Mesendoderm (in vitro differentiated cells): ENCODE results near the gene GLIPR1.
"Not testable (repeated sequence)": the region's sequence is repeated elsewhere in the genome, so short reads cannot be mapped to it uniquely, and the experiment has no call there.

Experiments used
- DNase-seq: peaks from one replicate; pipeline ENCODE4 v3.0.0; 2013
- H2AK5ac ChIP-seq: 2 replicates; pipeline ENCODE4 v1.6.1; 2013; ENCODE audit warnings: low read length, inconsistent platforms
- H2BK120ac ChIP-seq: 2 replicates; pipeline ENCODE4 v1.6.1; 2013; ENCODE audit warnings: low read depth, mild to moderate bottlenecking, low read length, moderate library complexity, mixed read lengths
- H2BK15ac ChIP-seq: replicated peaks from 2 replicates; pipeline ENCODE4 v1.6.1; 2013; ENCODE audit warnings: low read depth, mild to moderate bottlenecking, moderate library complexity
- H2BK5ac ChIP-seq: 2 replicates; pipeline ENCODE4 v1.6.1; 2013; ENCODE audit warnings: low read length, inconsistent platforms
- H3K18ac ChIP-seq: 2 replicates; pipeline ENCODE4 v1.6.1; 2013; ENCODE audit warnings: mild to moderate bottlenecking, low read length, mixed read lengths
- H3K23ac ChIP-seq: one replicate; pipeline ENCODE4 v1.6.1; 2013; ENCODE audit warnings: low read length
- H3K27ac ChIP-seq: 2 replicates; pipeline ENCODE4 v1.5.1; 2013; ENCODE audit warnings: low read depth, mild to moderate bottlenecking, inconsistent platforms, low read length, moderate library complexity
- H3K27me3 ChIP-seq: 2 replicates; pipeline ENCODE4 v1.6.1; 2013; ENCODE audit warnings: low read length, control low read depth, mild to moderate bottlenecking, inconsistent platforms; ENCODE audit not compliant: insufficient read depth, poor library complexity
- H3K36me3 ChIP-seq: 2 replicates; pipeline ENCODE4 v1.6.1; 2013; ENCODE audit warnings: low read length, inconsistent platforms; ENCODE audit not compliant: control insufficient read depth, insufficient read depth
- H3K4ac ChIP-seq: one replicate; pipeline ENCODE4 v1.6.1; 2013; ENCODE audit warnings: low read depth, mild to moderate bottlenecking, low read length, moderate library complexity
- H3K4me1 ChIP-seq: 2 replicates; pipeline ENCODE4 v1.6.1; 2013; ENCODE audit warnings: low read depth, low read length, inconsistent platforms; ENCODE audit not compliant: control insufficient read depth
- H3K4me2 ChIP-seq: 2 replicates; pipeline ENCODE4 v1.6.1; 2013; ENCODE audit warnings: low read length
- H3K4me3 ChIP-seq: 2 replicates; pipeline ENCODE4 v1.5.1; 2013; ENCODE audit warnings: mild to moderate bottlenecking, low read length
- H3K56ac ChIP-seq: one replicate; pipeline ENCODE4 v1.6.1; 2013; ENCODE audit warnings: low read length
- H3K79me1 ChIP-seq: 2 replicates; pipeline ENCODE4 v1.6.1; 2013; ENCODE audit warnings: low read length, inconsistent platforms
- H3K79me2 ChIP-seq: 2 replicates; pipeline ENCODE4 v1.6.1; 2013; ENCODE audit warnings: mild to moderate bottlenecking, low read length; ENCODE audit not compliant: control insufficient read depth, insufficient read depth
- H3K9ac ChIP-seq: 2 replicates; pipeline ENCODE4 v1.6.1; 2013; ENCODE audit warnings: low read length, inconsistent platforms
- H4K5ac ChIP-seq: one replicate; pipeline ENCODE4 v1.6.1; 2013; ENCODE audit warnings: low read length
- H4K8ac ChIP-seq: one replicate; pipeline ENCODE4 v1.6.1; 2013; ENCODE audit warnings: low read depth, mild to moderate bottlenecking, control low read depth, low read length, moderate library complexity
- WGBS: extraction: QIAGEN DNeasy Blood & Tissue Kit; methylation state at CpG from one replicate; pipeline ENCODE4 v1.1.7; 2013; ENCODE audit warnings: low lambda C conversion rate, missing lambda C conversion rate; ENCODE audit not compliant: insufficient coverage; ENCODE audit errors: extremely low coverage; 5-methylcytosine and 5-hydroxymethylcytosine counted together

GLIPR1 gene

DNA sequence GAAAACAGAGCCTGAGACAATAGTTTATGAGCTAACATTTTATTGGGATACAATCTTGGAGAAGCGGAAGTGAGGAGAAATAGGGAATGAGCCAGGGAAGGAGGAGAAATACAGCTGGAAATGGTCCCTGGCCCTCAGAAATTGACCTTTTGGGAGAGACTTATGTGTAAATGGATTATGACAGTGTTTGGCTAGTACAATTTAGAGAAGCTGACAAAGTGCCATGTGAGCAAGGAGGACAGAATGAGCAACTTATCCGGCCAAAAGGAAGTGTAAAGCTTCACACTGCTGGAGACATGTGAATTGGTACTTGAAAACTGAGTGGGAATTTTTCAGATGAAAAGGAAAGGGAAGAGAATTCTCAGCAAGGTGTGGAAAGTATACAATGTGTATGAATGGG lies 2.9 kb downstream of the GLIPR1 start:
- H3K27ac ChIP-seq: peak overlapping the region; percentile 85

DNA sequence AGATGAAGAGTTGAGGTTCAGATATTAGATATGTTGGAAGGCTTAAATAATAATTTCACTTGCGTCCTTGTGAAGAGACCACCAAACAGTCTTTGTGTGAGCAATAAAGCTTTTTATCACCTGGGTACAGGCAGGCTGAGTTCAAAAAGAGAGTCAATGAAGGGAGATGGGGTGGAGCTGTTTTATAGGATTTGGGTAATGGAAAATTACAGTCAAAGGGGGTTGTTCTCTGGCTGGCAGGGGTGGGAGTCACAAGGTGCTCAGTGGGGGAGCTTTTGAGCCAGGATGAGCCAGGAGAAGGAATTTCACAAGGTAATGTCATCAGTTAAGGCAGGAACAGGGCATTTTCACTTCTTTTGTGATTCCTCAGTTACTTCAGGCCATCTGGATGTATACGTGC lies 3.9 kb downstream of the GLIPR1 start:
- not testable (repeated sequence) for H3K23ac ChIP-seq, H2BK120ac ChIP-seq, H2BK5ac ChIP-seq, H3K79me2 ChIP-seq, H4K5ac ChIP-seq, H2BK15ac ChIP-seq, H3K36me3 ChIP-seq, H3K9ac ChIP-seq, H3K4me1 ChIP-seq, H3K18ac ChIP-seq, H3K4me2 ChIP-seq, H3K79me1 ChIP-seq, H3K4ac ChIP-seq, H3K4me3 ChIP-seq, H2AK5ac ChIP-seq, H3K27me3 ChIP-seq
- peak; percentile 78 for DNase-seq
- no CpG with 5 or more reads among the region's 2 CpGs for WGBS
- Histone ChIP-seq H4K8ac (peak overlapping the region; percentile 86), H3K27ac (peak overlapping the region; percentile 85), H3K56ac (peak overlapping the region; percentile 62)

More for the DNA sequence above, 2.9 kb downstream of the GLIPR1 start:
- Histone ChIP-seq H2BK15ac (peak overlapping the region; percentile 3), H4K8ac (no peak overlapping the region), H3K18ac (peak overlapping the region; percentile 90), H2BK120ac (peak overlapping the region; percentile 45), H3K23ac (no peak overlapping the region), H2AK5ac (no peak overlapping the region), H2BK5ac (no peak overlapping the region), H3K4me3 (no peak overlapping the region), H3K4me1 (peaks cover 9% of the 10 kb centered on the region), H3K56ac (peak overlapping the region; percentile 36), H4K5ac (no peak overlapping the region), H3K4ac (peak overlapping the region; percentile 36), H3K79me1 (no peaks in the 10 kb centered on the region), H3K4me2 (no peak overlapping the region), H3K36me3 (no peaks in the 10 kb centered on the region), H3K9ac (no peak overlapping the region), H3K27me3 (no peaks in the 10 kb centered on the region), H3K79me2 (no peaks in the 10 kb centered on the region)
- no CpG with 5 or more reads among the region's 2 CpGs for WGBS
- peak; percentile 18 for DNase-seq

- Histone ChIP-seq H2BK120ac (peak overlapping the region; percentile 69), H3K36me3 (no peaks in the 10 kb centered on the region), H3K27ac (no peak overlapping the region), H2AK5ac (peak overlapping the region; percentile 22), H3K18ac (peak overlapping the region; percentile 21), H4K5ac (no peak overlapping the region), H3K27me3 (no peaks in the 10 kb centered on the region), H3K23ac (no peak overlapping the region), H3K4me3 (no peak overlapping the region), H2BK5ac (no peak overlapping the region), H3K4me1 (peaks cover 5% of the 10 kb centered on the region), H3K79me2 (no peaks in the 10 kb centered on the region), H3K4ac (no peak overlapping the region), H3K79me1 (no peaks in the 10 kb centered on the region), H2BK15ac (no peak overlapping the region), H4K8ac (no peak overlapping the region), H3K56ac (no peak overlapping the region), H3K4me2 (no peak overlapping the region), H3K9ac (no peak overlapping the region)
- peak; percentile 25 for DNase-seq
- no CpG with 5 or more reads among the region's 4 CpGs for WGBS
These were observed 6.8 kb downstream of the GLIPR1 start for GRCh38 chr12:75487308-75487707.

DNA sequence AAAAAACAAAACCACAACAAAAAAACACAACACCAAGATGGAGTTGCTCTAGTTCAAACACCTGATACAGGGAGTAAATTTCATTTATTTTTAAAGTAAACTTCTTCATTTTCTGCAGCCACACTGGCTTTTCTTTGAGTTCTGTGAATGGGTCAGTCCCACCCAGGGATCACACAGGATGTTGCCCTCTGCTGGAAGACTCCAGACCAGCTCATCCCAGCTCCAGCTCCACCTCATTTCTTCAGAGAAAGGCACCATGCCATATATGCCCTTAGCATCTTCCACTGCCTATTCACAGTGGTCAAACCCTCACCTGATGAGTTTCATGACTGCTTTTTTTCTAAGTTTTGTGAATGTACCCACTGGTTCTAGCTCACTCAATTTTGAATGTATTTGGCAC lies 8.0 kb downstream of the GLIPR1 start:
- H3K79me2 ChIP-seq: no peaks in the 10 kb centered on the region
- H3K56ac ChIP-seq: no peak overlapping the region
- no peak overlapping the region for H3K4me3 ChIP-seq
- H3K79me1 ChIP-seq: no peaks in the 10 kb centered on the region
- peaks cover 3% of the 10 kb centered on the region for H3K4me1 ChIP-seq
- H3K18ac ChIP-seq: no peak overlapping the region
- H4K5ac ChIP-seq: no peak overlapping the region
- H3K36me3 ChIP-seq: no peaks in the 10 kb centered on the region
- H4K8ac ChIP-seq: no peak overlapping the region
- no peak overlapping the region for H3K23ac ChIP-seq
- no peak overlapping the region for H2AK5ac ChIP-seq
- no peak overlapping the region for H3K27ac ChIP-seq
- no peak overlapping the region for H3K4me2 ChIP-seq
- no peak overlapping the region for H2BK5ac ChIP-seq
- no peak overlapping the region for H3K4ac ChIP-seq
- no peaks in the 10 kb centered on the region for H3K27me3 ChIP-seq
- no peak overlapping the region for H3K9ac ChIP-seq
- H2BK15ac ChIP-seq: no peak overlapping the region
- no peak overlapping the region for H2BK120ac ChIP-seq
- DNase-seq: peak; percentile 73

- H2BK15ac ChIP-seq: no peak overlapping the region
- no peak overlapping the region for H2AK5ac ChIP-seq
- H3K79me2 ChIP-seq: no peaks in the 10 kb centered on the region
- no peak overlapping the region for H3K9ac ChIP-seq
- H2BK5ac ChIP-seq: no peak overlapping the region
- no peak overlapping the region for H3K23ac ChIP-seq
- H3K27me3 ChIP-seq: no peaks in the 10 kb centered on the region
- no peak overlapping the region for H3K4me3 ChIP-seq
- peaks cover 3% of the 10 kb centered on the region for H3K4me1 ChIP-seq
- no peak overlapping the region for H3K4me2 ChIP-seq
- no peak for DNase-seq
- H2BK120ac ChIP-seq: no peak overlapping the region
- no peak overlapping the region for H3K4ac ChIP-seq
- no peaks in the 10 kb centered on the region for H3K79me1 ChIP-seq
- no peak overlapping the region for H4K5ac ChIP-seq
- no peak overlapping the region for H3K18ac ChIP-seq
- no peak overlapping the region for H4K8ac ChIP-seq
- no CpG with 5 or more reads among the region's 2 CpGs for WGBS
- H3K56ac ChIP-seq: no peak overlapping the region
- no peaks in the 10 kb centered on the region for H3K36me3 ChIP-seq
- no peak overlapping the region for H3K27ac ChIP-seq
These were observed 8.6 kb downstream of the GLIPR1 start for GRCh38 chr12:75489187-75489586.

DNA sequence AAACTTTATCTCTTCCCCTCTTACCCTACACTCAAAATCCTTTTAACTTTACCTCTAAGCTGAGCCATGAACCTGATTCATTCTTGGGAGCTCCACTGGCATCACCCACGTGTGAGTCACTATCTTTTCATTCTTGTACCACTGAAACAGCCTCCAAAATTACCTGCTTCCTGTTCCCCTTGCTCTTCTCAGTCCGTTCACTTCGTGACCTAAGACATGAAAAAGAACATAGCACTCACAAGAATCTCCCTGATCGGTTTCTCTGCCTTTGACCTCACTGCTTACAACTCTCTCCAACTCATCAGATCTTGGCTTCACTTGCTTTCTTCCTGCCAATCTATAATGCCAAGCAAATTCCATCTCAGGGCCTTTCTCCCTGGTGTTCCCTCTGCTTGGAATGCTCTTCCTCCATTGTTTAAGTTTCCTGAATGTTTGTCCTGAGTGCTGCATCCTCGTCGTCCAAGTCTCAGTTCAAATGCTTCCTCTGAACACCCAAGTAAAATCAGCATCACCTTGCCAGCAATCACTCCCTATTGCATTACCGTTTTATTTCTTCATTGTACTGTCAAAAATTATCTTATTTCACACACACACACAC lies 9.2 kb downstream of the GLIPR1 start:
- no peak overlapping the region for H2AK5ac ChIP-seq
- H3K27me3 ChIP-seq: no peaks in the 10 kb centered on the region
- no CpG with 5 or more reads among the region's 7 CpGs for WGBS
- H3K4me2 ChIP-seq: no peak overlapping the region
- no peaks in the 10 kb centered on the region for H3K79me2 ChIP-seq
- DNase-seq: no peak
- H2BK120ac ChIP-seq: no peak overlapping the region
- no peak overlapping the region for H3K9ac ChIP-seq
- H4K8ac ChIP-seq: no peak overlapping the region
- H2BK15ac ChIP-seq: no peak overlapping the region
- H3K27ac ChIP-seq: no peak overlapping the region
- no peak overlapping the region for H3K23ac ChIP-seq
- H3K56ac ChIP-seq: no peak overlapping the region
- H3K4me3 ChIP-seq: no peak overlapping the region
- no peaks in the 10 kb centered on the region for H3K79me1 ChIP-seq
- H3K18ac ChIP-seq: no peak overlapping the region
- no peak overlapping the region for H4K5ac ChIP-seq
- no peak overlapping the region for H2BK5ac ChIP-seq
- no peaks in the 10 kb centered on the region for H3K36me3 ChIP-seq
- H3K4ac ChIP-seq: no peak overlapping the region
- H3K4me1 ChIP-seq: peaks cover 3% of the 10 kb centered on the region
